GM18511 (cell line): ENCODE data around the gene CDC42EP5.
A peak's percentile ranks its signal among the peaks of the same experiment; 100 is the strongest.
"Not testable (repeated sequence)": the region's sequence is repeated elsewhere in the genome, so short reads cannot be mapped to it uniquely, and the experiment has no call there.

Source experiments
- ATAC-seq: cut with Tn5 transposase; IDR thresholded peaks from one replicate; pipeline ENCODE4 v1.9.1; 2021; ENCODE audit warnings: mild to moderate bottlenecking, moderate library complexity; ENCODE audit not compliant: unreplicated experiment

CDC42EP5 gene, protein sequence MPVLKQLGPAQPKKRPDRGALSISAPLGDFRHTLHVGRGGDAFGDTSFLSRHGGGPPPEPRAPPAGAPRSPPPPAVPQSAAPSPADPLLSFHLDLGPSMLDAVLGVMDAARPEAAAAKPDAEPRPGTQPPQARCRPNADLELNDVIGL

DNA sequence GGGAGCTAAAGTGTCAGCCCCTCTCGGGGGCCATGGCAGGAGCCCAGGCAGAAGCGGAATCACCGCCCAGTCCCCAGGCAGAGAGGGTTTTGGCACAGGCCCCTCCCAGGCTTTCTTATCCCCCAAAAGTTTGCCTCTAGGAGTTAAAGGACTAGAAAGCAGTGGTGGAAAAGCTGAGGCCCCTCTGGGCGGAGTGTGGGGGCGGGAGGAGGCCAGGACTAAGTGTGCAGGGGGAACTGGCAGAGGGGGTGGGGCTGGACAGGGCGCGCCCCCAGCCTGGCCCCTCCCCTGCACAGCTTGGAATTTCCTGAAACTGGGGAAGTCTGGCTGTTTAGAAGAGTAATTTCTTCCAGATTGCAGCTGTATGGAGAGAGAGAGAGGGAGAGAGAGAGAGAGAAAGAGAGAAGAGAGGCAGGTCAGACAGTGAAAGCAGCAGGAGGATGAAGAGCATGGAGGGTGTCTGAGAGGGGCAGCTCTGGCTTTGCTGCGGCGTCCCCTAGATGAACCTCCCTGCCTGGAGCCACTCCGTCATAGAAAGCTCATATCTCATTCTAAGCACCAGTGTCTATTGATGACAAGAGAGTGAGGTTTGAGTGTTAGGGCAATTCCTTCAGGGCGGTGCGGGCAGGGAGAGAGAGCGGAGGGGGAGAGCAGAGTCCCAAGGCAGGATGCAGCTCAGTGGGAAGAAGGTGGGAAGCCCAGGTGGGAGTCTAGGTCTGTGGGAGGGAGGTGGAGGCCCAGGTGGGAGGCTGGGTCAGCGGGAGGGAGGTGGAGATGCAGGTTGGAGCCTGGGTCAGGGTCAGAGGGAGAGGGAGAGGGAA, at the start of gene CDC42EP5:
CDC42EP5 (minus strand) TSS at position 226 of the 821 bp plus-strand sequence. CDS start 7,749 bp downstream, outside the sequence.
- no peak for ATAC-seq

DNA sequence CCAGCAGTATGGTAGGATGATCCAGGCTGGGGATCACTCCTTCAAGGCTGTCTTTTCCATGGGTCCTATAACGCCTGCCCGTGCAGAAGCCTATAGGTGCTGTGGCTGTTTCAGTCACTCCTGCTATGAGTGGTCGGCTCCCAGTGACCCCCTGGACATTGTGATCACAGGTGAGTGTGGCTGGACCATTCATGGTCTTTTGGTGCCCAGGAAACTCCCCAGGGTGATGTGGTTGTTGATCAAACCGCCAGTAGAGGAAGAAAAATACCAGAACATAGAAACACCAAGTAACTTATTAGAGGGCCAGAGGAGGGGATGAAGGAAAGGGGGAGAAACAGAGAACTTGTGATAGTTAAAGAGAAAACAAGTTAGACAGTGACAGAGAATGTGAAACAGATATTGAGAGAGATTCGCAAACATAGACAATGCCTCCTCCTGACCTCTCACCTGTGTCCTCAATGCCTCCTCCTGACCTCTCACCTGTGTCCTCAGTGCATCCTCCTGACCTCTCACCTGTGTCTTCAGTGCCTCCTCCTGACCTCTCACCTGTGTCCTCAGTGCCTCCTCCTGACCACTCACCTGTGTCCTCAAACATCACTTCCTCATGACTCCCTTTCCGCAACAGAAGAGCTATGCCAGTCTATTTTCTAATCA, 48.9 kb upstream of the CDC42EP5 start:
- ATAC-seq = no peak

DNA sequence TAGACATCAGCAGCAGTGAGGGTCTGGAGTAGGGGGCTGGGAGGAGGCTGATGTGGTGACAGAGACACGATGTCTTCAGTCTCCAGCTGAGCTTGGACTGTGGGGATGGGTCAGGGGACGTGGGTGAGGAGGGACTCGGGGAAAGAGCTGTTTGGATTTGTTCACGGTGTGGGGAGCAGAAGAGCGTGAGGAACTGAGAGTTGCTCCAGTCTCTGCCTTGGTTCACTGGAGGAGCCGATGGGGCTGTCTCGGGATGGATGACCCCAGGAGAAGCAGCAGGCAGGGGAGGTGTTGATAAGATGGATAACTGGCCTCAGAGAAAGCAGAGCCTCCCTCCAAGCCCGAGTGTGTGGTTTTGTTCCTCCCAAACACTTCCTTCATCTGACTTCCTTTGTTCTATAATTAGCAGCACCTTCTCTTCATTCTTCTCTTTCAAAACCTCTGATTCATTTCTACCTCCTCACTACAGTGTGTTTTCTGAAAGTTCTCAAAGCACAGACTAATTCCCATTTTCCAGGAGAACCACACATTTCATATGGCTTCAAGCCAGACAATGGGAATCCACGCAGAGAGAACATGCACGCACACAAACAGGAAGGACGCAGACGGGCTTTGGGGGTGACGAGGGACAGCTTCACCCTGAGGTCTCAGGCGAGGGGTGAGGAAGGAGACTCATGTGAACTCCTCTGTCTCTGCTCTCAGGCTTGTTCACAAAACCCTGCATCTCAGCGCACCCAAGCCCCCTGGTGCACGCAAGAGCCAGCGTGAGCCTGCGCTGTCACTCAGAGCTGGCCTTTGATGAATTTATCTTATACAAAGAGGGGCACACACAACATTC, 48.1 kb upstream of the CDC42EP5 start:
- no peak for ATAC-seq

DNA sequence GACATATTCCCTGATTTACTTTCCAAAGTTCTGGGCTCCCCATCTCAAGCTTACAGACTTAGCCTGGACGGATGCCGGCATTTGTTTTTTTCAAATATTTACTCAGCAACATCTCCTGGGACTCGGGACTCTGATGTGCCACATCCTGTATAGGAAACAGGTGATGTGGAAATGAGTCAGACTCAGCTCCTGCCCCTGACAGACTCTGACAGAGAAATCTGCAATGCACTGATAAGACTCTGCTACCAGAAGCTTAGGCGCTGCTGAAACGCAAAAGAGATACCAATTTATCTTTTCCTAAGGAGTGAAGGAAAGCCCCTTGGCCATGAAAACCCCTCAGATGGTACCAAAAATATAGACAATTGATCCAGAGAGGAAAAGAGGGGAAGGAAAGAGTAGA, 45.7 kb upstream of the CDC42EP5 start:
- peak; percentile 54 for ATAC-seq

DNA sequence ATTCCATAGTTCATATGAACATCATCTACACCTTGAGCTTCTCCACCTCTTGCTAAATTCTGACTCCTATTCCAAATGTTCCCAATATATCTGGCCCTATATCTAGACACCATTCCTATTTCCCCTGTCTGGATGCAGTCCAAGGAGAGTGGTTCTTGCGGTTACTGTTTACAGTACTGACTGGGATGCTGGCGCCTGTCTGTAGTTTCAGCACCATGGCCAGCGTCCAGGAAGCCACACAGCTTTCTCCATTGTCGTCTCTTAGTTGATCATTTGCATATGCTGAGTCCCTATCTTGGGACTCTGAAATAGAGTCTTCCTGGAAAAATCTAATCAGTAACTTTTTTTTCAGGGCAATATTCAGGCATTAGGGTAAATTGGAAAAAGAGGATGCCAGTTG, 44.4 kb upstream of the CDC42EP5 start:
- ATAC-seq = no peak

DNA sequence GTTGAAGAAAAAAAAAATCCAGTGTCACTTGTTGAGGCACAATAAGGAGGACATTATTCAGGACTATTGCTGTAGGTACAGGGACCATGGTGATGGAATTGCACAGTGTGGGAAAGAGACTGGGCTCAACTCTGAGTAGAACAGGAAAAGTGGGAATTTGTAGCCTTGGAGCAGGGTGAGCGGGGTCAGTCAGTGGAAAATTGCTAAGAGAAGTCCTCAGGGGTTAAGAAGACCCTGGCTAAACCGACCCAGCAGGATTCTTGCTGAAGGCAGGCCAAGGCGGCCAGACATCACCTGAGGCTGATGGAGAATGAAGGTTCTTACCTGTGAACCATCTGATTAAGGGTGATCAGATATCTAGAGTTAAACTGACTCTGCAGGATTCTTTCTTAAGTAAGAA, 42.1 kb upstream of the CDC42EP5 start:
- no peak for ATAC-seq

DNA sequence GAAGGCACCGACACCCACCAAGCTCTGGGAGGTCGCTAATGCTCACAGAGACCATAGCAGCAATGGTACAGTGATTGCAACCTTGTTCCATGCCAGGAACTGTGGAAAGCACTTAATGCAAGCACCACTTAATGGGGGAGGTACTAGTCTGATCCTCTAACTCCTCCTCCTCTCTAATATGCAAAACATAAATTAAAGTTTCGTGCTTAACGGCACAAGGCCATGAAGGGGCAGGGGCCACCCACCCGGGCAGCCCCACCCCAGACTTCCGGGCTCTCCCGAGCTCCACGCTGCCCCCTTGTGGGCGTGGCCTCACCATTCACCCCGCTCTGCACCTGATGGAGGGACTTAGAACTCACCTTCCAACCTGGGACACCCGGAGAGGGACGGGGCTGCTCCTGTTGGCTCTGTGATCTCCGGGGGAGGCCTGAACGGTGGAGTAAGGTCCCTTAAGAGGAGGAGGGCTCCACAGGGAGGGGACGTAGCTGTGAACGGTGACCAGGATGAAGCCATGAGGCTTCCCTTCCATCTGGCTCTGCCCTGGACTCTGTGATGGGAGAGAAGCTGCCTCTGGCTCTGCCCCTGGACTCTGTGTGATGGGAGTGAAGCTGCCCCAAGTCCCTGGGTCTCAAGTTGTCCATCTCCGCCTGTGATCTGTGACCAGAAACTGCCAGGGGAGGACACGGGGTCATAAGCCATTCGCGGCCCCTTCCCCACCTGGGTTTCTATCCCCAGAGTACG, 36.3 kb upstream of the CDC42EP5 start:
- ATAC-seq = not testable (repeated sequence)

DNA sequence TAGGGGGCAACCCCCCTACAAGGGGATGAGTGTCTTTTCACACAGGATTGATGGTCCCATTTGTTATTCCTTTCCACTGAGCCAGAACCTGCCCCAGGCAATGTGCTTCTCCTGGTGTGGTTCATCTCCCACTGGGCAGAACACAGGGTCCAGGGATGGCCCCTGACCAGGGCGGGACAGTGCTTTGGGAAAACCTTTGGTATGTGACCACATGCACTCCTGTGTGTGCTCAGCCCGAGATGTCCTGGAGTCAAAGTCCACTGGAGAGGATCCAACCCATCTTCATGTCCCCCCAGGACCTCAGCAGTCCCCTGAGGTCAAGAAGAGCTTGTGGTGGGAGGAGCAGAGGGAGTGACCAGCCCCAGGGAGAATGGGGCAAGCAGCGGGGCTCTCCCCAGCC, 35.4 kb upstream of the CDC42EP5 start:
- ATAC-seq = not testable (repeated sequence)

DNA sequence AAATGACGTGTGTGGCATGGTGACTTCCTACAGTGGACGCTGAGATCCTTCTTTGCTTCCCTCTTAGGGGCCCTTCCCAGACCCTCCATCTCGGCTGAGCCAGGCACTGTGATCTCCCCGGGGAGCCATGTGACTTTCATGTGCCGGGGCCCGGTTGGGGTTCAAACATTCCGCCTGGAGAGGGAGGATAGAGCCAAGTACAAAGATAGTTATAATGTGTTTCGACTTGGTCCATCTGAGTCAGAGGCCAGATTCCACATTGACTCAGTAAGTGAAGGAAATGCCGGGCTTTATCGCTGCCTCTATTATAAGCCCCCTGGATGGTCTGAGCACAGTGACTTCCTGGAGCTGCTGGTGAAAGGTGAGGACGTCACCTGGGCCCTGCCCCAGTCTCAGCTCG, 34.7 kb upstream of the CDC42EP5 start:
- ATAC-seq = no peak

DNA sequence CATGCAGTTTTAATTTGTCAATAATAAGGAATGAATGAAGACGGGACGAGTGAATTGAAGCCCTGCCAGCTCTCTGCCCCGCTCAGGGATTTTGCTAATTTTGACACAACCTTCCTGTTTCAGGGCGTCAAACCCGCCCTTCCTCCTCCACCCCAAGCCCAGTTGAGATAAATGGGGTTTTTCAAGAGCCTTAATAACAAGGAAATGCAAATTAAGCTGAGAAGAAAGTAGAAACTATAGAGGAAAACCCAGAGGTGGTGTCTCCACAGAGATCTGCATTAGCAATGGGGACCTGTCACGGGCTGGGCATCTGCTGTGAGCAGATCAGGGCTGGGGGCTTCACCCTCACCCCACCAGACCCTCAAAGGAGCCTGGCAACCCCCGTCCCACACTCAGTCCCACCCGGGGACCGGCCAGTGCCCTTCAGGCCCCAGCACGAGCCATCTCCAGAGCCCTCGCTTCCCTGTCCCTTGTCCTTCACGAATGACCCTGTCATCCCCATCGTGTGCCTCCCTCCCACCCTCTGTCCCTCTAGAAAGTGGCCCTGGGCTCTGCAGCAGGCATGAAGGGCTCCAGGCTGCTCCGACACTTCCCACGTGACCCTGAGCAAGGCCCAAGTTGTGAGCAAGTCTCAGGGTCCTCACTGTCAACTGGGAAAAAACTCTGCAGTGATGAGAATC, 34.1 kb upstream of the CDC42EP5 start:
- ATAC-seq = not testable (repeated sequence)

DNA sequence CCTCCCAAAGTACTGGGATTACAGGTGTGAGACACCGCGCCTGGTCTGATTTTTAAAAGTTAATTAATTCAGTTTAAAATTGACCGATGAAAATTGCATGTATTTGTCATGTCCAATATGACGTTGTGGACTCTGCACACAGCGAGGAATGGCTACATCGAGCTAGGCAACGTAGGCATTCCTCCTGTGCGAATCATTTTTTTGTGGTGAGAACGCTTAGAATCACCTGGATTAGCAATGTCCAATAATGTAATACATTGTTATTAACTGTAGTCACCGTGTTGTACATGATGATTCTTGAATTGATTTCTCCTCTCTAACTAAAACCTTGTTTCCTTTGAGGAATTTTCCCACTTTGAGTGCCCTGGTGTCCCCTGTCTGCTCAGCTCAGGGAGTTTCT, 33.0 kb upstream of the CDC42EP5 start:
- no peak for ATAC-seq

DNA sequence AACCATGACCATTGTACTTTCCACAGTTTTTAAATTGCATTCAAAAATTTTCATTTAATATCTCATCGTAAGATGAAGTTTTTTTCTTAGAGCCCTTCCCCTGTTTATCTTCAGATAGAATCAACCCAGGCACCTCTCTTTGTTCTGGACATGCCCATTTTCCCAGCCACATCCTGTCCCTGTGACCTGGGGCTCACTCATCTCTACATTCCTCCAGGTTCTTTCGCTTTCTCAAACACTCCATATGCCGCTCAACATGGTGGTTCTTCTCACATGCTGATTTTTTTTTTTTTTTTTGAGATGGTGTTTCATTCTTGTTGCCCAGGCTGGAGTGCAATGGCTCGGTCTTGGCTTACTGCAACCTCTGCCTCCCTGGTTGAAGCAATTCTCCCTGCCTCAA, 32.4 kb upstream of the CDC42EP5 start:
- not testable (repeated sequence) for ATAC-seq

DNA sequence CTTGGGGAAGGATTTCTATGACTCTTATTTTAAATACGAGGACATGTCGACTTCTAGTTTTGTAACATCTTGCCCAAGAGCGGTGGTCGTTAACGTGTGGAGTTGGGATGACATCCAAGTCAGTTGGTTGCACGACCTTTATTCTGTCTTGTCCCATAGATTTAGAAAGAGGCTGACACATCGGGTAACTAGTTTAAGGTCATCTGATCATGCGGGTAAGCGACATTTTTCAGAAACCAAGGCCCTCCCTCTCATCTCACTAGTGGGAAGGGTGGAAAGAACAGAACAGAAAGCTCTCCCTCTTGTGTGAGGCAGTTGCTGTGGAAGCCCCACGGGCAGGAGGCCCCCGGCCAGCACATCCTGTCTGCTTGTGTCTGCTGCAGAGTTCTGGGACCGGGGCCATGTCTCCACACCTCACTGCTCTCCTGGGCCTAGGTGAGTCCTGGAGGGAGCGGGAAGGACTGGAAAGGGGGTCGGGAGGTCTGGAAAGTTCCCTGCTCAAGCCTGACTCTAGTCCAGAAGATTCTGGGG, 29.5 kb upstream of the CDC42EP5 start, which contains the start of gene LAIR2:
LAIR2 (plus strand) TSS at position 314 of the 531 bp plus-strand sequence; CDS start at position 402, 88 bp downstream.
- no peak for ATAC-seq

DNA sequence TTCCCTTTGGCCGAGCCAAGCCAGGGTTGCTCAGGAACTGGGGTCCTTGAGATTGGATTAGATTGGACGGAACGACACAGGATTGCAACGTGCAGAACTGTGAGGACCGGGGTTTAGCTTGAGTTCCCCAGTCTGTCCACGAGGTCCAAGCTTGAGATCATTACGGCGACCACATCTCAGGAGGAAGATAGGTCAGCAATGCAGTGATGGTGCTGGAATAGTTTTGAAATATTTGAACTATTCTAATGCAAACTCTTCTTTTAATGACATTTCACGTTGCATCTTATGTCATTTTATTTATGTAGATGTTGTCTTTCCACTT, 25.3 kb upstream of the CDC42EP5 start:
- not testable (repeated sequence) for ATAC-seq

DNA sequence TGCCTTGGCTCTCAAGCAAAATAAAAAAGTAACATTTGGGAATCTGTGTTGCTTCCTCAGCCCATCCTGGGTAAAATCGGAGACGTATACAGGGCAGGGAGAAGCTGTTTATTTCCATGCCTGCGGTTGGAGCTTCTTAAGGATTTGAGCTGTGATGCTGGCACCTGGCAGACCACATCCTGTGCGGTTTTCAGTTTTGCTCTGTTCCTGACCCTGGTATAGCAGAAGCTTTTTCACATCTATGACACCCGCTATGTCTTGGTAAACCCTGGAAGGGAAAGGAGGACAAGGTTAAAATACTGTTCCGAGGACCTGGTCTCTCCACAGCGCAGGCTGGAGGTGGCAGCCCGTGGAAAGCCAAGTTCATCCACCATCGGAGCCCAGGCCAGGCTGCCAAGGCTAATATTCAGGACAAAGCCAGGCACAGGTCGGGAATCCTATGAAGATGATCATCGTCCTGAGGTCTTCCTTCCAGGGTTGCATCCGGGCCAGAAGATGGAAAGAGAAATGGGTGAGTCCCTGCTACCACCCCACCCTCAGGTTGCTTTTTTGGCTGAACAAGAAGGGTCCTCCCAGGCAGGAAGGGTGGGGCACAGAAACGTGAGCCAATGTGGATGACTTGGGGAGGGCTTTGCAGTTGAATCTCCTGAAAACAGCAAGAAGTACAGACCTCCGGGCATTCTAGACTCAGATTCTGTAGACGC, 24.8 kb upstream of the CDC42EP5 start:
- not testable (repeated sequence) for ATAC-seq

DNA sequence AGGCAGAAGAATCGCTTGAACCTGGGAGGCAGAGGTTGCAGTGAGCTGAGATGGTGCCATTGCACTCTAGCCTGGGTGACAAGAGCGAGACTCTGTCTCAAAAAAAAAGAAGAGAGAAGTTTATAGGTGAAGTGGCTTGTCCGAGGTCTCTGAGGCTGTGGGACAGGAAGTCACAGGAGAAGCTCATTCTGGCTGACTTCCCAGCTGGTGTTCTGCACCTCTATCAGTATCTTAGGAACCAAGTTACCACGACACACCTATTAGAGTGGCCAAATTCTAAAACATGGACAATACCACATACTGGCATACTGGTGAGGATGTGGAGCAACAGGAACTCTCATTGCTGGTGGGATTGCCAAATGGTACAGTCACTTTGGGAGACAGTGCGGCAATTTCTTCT, 22.2 kb upstream of the CDC42EP5 start:
- not testable (repeated sequence) for ATAC-seq

DNA sequence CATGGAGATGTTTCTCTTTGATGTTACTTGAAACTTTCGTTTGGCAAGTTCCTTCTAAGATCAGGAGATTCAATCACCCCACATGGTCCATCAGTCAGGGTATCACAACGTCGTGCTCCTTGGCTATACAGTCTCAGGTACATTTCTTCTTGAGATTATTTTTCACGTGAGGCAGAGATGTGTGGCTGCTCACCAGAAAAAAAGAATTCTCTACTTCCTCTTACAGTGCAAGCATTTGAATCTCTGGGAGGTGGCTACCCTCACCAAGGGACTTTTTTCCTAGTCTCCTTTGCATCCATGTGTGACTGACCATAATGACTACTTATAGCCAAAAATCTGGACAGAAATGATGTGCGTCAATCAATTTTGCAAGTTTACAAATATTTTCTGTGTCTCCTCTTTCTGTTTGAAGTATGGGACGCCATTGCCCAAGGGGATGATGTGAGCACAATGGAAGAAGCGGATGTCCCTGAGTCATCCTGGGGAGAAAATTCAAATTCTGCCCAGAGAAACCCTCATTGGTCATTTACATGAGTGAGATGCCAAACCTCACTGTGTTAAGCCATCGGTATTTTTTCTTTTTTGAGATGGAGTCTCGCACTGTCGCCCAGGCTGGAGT, 21.0 kb upstream of the CDC42EP5 start:
- no peak for ATAC-seq

DNA sequence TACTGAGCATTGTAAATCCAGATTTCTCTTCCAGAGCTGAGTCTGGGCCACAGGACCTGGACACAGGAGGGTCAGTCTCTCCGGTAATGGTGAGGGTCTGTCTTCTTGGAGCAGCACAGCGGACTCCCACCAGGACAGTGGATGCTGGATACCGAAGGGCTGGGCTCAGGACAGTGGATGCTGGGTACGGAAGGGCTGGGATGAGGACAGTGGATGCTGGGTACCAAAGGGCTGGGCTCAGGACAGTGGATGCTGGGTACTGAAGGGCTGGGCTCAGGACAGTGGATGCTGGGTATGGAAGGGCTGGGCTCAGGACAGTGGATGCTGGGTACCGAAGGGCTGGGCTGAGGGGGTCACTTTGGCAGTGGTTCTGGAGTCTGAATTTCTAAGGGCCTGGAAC, 20.0 kb upstream of the CDC42EP5 start:
- ATAC-seq = not testable (repeated sequence)

DNA sequence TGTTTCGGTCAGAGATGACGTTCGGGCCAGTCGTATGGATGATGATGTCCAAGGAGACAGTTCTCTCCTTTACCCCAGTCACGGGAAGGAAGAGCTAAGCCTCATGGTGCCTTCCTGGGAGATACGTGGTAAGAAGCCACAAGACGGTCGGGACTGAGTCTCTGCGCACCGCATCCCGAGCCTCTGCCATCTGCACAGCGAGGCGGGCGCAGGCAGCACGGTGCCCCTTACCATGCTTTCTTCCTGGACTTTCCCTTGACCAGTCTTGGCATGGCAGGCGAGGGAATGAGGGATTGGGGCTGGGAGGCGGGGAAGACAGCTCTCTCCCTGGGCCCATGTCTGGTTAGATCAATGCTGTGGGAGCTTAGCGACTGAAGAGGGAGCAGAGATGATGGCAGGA, 19.5 kb upstream of the CDC42EP5 start:
- ATAC-seq = no peak
